ENCODE data around the gene DUS1L. TPM values are rescaled to one million over a fixed set of nuclear protein-coding genes. Genes with fewer than 3 reads are reported as not detected.
A peak's percentile ranks its signal among the peaks of the same experiment; 100 is the strongest.

The DUS1L gene
- total and polyA plus RNA-seq, 8 donors: 63.2 to 286 (median 116) TPM

- no peak overlapping the region for H3K4me3 ChIP-seq
- peaks cover 27 to 48% (median 43%) of the 10 kb centered on the region in 4 donors for H3K4me1 ChIP-seq
- no peak for TF ChIP-seq POLR2A (IDR thresholded peaks at IDR 0.05)
- TF ChIP-seq EP300 (IDR thresholded peaks at IDR 0.05): no peak
- TF ChIP-seq CTCF (IDR thresholded peaks at IDR 0.05): no peak
- no peak for TF ChIP-seq POLR2AphosphoS5 (IDR thresholded peaks at IDR 0.05)
- DNase-seq: no peak
- H3K36me3 ChIP-seq: peaks cover 0 to 21% (median 10%) of the 10 kb centered on the region in 4 donors
- peaks cover 0 to 14% (median 8%) of the 10 kb centered on the region in 3 donors for H3K27me3 ChIP-seq
- no peaks in the 10 kb centered on the region for H3K9me3 ChIP-seq
- 95 to 100% (median 97%) methylated on average over 8 to 13 of the region's 13 CpGs for WGBS, 5 donors
- H3K27ac ChIP-seq: no peak overlapping the region
- intact Hi-C loops (cut with DNase I; ENCODE audit: low total_unique reads): loop anchor here (2.0 kb wide), 1 partner anchor 127 kb away; no protein-coding TSS in a partner anchor
Measured at GRCh38 chr17:82028246-82028645, 37.4 kb downstream of the DUS1L start.

GRCh38 chr17:82025401-82026107, 40.0 kb downstream of the DUS1L start:
- H3K9me3 ChIP-seq: no peaks in the 10 kb centered on the region
- H3K27ac ChIP-seq: no peak overlapping the region
- intact Hi-C loops (cut with DNase I; ENCODE audit: low total_unique reads): no loop called here
- 91 to 97% (median 95%) methylated on average over 18 to 25 of the region's 25 CpGs for WGBS, 5 donors
- TF ChIP-seq CTCF (IDR thresholded peaks at IDR 0.05) (no peak), POLR2AphosphoS5 (IDR thresholded peaks at IDR 0.05) (no peak), POLR2A (IDR thresholded peaks at IDR 0.05) (no peak), EP300 (IDR thresholded peaks at IDR 0.05) (no peak)
- no peak overlapping the region for H3K4me3 ChIP-seq
- no peak for DNase-seq
- peaks cover 0 to 21% (median 10%) of the 10 kb centered on the region in 4 donors for H3K36me3 ChIP-seq
- H3K27me3 ChIP-seq: no peaks in the 10 kb centered on the region
- peaks cover 32 to 50% (median 48%) of the 10 kb centered on the region in 4 donors for H3K4me1 ChIP-seq

DNA sequence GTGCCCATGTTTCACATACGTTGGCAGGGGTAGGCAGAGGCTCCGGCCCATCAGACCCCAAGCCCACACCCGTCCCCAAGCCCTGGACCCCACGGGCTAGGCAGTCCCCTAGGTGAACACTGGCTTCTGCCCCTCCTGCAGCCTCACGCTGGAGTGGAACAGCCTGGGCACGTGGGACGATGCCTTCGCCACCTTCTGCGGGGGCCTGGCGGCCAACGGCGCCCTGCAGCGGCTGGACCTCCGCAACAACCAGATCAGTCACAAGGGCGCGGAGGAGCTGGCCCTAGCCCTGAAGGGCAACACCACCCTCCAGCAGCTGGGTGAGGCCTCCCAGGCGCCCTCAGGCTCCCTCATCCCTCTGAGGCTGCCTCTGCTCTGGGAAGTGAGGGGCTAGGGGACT, 40.7 kb downstream of the DUS1L start:
- peaks cover 29 to 50% (median 48%) of the 10 kb centered on the region in 4 donors for H3K4me1 ChIP-seq
- no peak for DNase-seq
- no peak overlapping the region for H3K27ac ChIP-seq
- no peaks in the 10 kb centered on the region for H3K9me3 ChIP-seq
- intact Hi-C loops (cut with DNase I; ENCODE audit: low total_unique reads): no loop called here
- peaks cover 0 to 21% (median 10%) of the 10 kb centered on the region in 4 donors for H3K36me3 ChIP-seq
- peak overlapping the region in 1 of 4 donors; percentile 98 for H3K4me3 ChIP-seq
- no peaks in the 10 kb centered on the region for H3K27me3 ChIP-seq
- WGBS, 5 donors: 92 to 96% (median 95%) methylated on average over 15 to 17 of the region's 17 CpGs
- TF ChIP-seq CTCF (IDR thresholded peaks at IDR 0.05) (no peak), POLR2AphosphoS5 (IDR thresholded peaks at IDR 0.05) (no peak), POLR2A (IDR thresholded peaks at IDR 0.05) (no peak), EP300 (IDR thresholded peaks at IDR 0.05) (no peak)

DNA sequence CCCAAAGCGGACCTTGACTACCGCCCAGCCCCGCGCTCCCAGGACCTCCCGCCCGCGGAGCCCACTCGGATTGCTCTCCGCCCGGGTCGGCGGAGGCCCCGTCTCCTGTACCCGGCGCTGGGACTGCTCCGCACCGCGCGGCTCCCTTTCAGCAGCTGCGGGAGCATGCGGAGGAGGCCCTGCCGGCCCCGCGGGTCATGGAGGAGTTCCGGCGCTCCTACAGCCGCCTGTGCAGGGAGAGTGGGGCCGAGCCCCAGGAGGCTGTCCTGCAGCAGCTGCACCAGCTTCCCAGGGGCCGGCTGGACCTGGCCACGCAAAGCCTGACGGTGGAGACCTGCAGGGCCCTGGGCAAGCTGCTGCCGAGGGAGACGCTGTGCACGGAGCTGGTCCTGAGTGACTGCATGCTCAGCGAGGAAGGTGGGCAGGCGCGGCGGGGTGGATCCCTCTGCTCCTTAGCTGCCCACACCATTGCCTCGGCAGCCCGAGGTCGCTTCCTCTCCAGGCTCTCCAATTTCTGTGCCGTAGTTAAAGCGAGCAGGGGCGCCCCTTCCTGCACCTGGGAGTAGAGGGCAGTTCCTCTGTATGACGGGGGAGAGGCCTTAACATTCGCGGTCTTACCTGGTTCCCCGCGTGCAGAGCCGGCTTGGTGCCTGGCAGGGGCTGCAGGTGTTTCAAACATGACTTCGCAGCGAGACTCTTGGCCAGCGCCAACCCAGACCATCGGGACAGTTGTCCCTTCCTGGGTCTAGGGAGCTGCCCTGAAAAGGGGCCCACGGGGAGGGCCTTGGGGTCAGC, 42.0 kb downstream of the DUS1L start:
- WGBS, 5 donors: 2 to 7% (median 3%) methylated on average over 19 to 55 of the region's 55 CpGs
- Histone ChIP-seq H3K9me3 (no peaks in the 10 kb centered on the region), H3K36me3 (peaks cover 0 to 29% (median 15%) of the 10 kb centered on the region in 4 donors), H3K27ac (peak overlapping the region in 4 of 5 donors; percentile 56 to 86 (median 60)), H3K4me3 (peak overlapping the region; percentile 64 to 98 (median 88)), H3K27me3 (no peaks in the 10 kb centered on the region), H3K4me1 (peaks cover 40 to 58% (median 57%) of the 10 kb centered on the region in 4 donors)
- intact Hi-C loops (cut with DNase I; ENCODE audit: low total_unique reads): no loop called here
- TF ChIP-seq EP300 (IDR thresholded peaks at IDR 0.05): no peak
- no peak for TF ChIP-seq POLR2A (IDR thresholded peaks at IDR 0.05)
- TF ChIP-seq POLR2AphosphoS5 (IDR thresholded peaks at IDR 0.05): no peak
- no peak for TF ChIP-seq CTCF (IDR thresholded peaks at IDR 0.05)
- DNase-seq: no peak

Measured in stomach (tissue), 9 donors.